Esophagus (tissue), 2 donors: ENCODE measurements around the gene APOA4. TPM values are rescaled to one million over a fixed set of nuclear protein-coding genes. Genes with fewer than 3 reads are reported as not detected.

Source experiments
- H3K27ac ChIP-seq, 2 donors: one replicate each; pipeline ENCODE4 v1.5.1; 2013; ENCODE audit warnings: low read depth in 2 of 2, mild to moderate bottlenecking in 2 of 2, inconsistent platforms in 1 of 2, low read length in 1 of 2, moderate library complexity in 1 of 2
- H3K27me3 ChIP-seq, 2 donors: one replicate each; pipeline ENCODE4 v1.6.1; 2013; ENCODE audit warnings: low read length in 2 of 2, control low read depth in 1 of 2, mild to moderate bottlenecking in 1 of 2; ENCODE audit not compliant: insufficient read depth in 2 of 2, control insufficient read depth in 1 of 2
- H3K36me3 ChIP-seq, 2 donors: one replicate each; pipeline ENCODE4 v1.6.1; 2013; ENCODE audit warnings: low read length in 1 of 2; ENCODE audit not compliant: control insufficient read depth in 2 of 2, insufficient read depth in 2 of 2
- H3K4me1 ChIP-seq, 2 donors: one replicate each; pipeline ENCODE4 v1.6.1; 2013; ENCODE audit warnings: low read length in 1 of 2; ENCODE audit not compliant: control insufficient read depth in 2 of 2, insufficient read depth in 2 of 2
- H3K4me3 ChIP-seq, 2 donors: one replicate each; pipeline ENCODE4 v1.5.1; 2013; ENCODE audit warnings: low read length in 2 of 2, mild to moderate bottlenecking in 2 of 2, low read depth in 1 of 2, moderate library complexity in 1 of 2
- H3K9me3 ChIP-seq, 2 donors: one replicate each; pipeline ENCODE4 v1.6.1; 2013; ENCODE audit warnings: mild to moderate bottlenecking in 2 of 2, low read depth in 1 of 2, low read length in 1 of 2, moderate library complexity in 1 of 2; ENCODE audit not compliant: control insufficient read depth in 2 of 2, insufficient read depth in 1 of 2
- WGBS, 2 donors: extraction: QIAGEN DNeasy Blood & Tissue Kit; methylation state at CpG; one replicate each; pipeline ENCODE4 v1.1.7; 2013; 5-methylcytosine and 5-hydroxymethylcytosine counted together
- polyA plus RNA-seq, 2 donors: library from polyadenylated mRNA; stranded (reverse); fragments of 200-250 nt; gene quantifications; one replicate each; pipeline ENCODE4 v1.2.3, GENCODE V29; 2013
- donor health status: healthy with polysubstance abuse.
- donor health status: Bipolar disorder and iron deficiency.

APOA4 gene
- polyA plus RNA-seq, 2 donors: 0.05 to 0.06 TPM

- Histone ChIP-seq H3K36me3 (peaks cover 9 to 14% of the 10 kb centered on the region in 2 donors), H3K27me3 (no peaks in the 10 kb centered on the region), H3K4me1 (peaks cover 0 to 5% of the 10 kb centered on the region in 2 donors), H3K4me3 (no peak overlapping the region), H3K9me3 (no peaks in the 10 kb centered on the region), H3K27ac (no peak overlapping the region)
- 86 to 89% methylated on average over 5 of the region's 5 CpGs for WGBS, 2 donors
Measured at GRCh38 chr11:116774661-116775060, 48.4 kb downstream of the APOA4 start.

DNA sequence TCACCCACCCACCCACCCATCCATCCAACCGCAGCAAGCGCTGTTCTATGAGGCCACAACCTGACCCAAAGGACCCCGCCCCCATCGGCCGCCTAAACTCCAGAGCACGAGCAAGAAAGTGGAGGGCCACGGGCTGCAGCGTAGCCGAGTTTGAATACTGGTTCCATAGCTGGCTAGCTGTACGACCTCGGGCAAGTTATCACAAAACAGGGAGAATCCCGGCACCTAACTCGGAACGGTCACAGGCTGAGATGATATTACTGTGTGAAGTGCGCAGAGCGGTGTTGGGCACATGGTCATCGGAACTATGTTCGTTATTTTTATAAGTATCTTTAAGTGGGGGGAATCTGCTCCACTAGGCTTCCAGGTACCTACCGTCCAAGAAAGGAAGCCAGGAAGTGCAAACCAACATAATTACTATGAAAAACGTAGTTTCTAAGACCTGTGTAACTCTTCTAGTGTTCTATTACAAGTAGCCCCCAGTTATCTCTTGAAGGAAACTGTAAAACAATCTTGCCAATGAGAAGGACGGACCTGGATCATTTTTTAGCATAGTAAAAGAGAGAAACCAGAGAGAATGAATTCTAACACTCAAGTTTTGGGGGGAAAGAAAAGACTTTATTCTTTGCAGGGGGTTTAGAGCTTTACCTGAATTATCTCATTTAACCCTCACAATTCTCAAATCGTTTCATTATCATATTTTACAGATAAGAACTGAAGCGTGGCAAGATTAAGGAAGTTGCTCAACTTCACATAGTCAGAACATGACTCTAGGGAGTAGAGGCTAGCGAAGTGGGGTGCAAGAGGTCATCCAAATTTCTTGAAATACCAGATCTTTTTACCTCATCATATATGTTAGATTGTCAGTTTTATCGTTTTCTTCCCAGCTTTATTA, 49.7 kb downstream of the APOA4 start:
- Histone ChIP-seq H3K27me3 (no peaks in the 10 kb centered on the region), H3K36me3 (peaks cover 3 to 11% of the 10 kb centered on the region in 2 donors), H3K27ac (peak overlapping the region; percentile 94 to 95), H3K9me3 (no peaks in the 10 kb centered on the region), H3K4me1 (peaks cover 0 to 5% of the 10 kb centered on the region in 2 donors), H3K4me3 (peak overlapping the region; percentile 84 to 91)
- 4 to 5% methylated on average over 25 of the region's 25 CpGs for whole genome bisulfite sequencing, 2 donors

DNA sequence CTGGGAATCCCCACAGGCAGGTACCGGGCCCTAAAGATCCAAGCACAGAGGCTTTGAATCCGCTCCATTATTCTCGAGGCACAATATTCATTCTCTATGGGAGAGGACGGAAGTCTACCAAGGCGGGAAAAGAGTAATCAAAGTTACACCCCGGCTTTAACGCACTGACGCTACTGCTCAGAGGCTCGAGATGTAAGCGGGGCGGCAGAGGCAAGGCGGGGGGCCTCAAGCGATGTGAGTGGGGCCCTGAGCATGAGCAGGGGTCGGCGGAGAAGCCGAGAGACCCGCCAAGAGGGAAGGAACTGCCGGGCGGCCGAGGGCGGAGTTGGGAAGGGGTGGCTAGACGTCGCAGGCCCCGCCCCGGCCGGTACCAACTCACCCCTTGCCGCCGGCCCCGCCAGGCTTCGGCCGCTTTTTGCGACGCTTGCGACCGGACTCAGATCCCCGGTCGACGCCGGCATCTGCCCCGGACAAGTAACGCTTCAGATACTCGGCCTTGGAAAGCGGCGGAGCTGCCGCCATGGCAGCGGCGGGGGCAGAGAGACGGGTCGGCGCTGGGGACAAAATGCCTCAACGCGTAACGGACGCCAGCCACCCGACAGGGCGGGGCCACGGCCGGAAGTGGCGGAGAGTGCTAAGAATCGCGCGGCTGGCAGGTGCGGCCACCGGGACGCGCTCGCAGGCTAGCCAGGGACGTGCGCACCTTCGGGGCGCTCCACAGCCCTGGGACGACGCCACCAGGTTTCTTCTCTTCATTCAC, 50.5 kb downstream of the APOA4 start, which contains the start of gene BUD13:
Gene BUD13, minus strand, starts transcription at position 545 of the 760 bp plus-strand sequence. Its CDS starts 23 bp downstream, at position 522.
- Histone ChIP-seq H3K4me3 (peak within 1 kb of the TSS; percentile 84 to 91), H3K27me3 (no peaks in the 10 kb centered on the region), H3K9me3 (no peaks in the 10 kb centered on the region), H3K4me1 (peaks cover 0 to 5% of the 10 kb centered on the region in 2 donors), H3K36me3 (peaks cover 3 to 7% of the 10 kb centered on the region in 2 donors), H3K27ac (peak within 1 kb of the TSS; percentile 94 to 95)
- WGBS, 2 donors: 0% methylated on average over 50 to 73 of the region's 73 CpGs

DNA sequence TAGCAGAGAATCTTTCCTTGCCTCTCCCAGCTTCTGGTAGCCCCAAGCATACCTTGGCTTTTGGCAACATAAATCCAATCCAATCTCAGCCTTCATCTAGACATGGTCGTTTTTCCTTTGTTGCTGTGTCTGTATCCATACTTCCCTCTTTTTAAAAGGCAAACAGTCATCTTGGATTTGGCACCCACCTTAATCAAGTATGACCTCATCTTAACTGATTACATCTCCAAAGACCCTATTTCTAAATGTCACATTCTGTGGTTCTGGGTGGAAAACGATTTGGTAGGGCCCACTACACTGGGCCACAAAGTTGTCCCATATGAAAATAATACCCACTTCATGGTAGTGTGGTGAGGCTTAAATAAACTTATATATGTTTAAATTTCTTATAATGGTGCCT, 51.2 kb downstream of the APOA4 start:
- Histone ChIP-seq H3K27ac (no peak overlapping the region), H3K9me3 (no peaks in the 10 kb centered on the region), H3K36me3 (peaks cover 3 to 6% of the 10 kb centered on the region in 2 donors), H3K27me3 (no peaks in the 10 kb centered on the region), H3K4me3 (peak overlapping the region; percentile 32 to 91), H3K4me1 (peaks cover 0 to 5% of the 10 kb centered on the region in 2 donors)
- WGBS, 2 donors: 5 to 6% methylated on average over 2 of the region's 2 CpGs

Other genes starting within 250 kb of the APOA4 start
- gene BUD13, start 50.3 kb downstream of the APOA4 start, polyA plus RNA-seq: 10 to 100 TPM in 1 of 2 donors, 1 to 10 TPM in 1; 9.6 to 11.4 TPM
- gene ZPR1, start 35.3 kb downstream of the APOA4 start, polyA plus RNA-seq: 10 to 100 TPM in 1 of 2 donors, 1 to 10 TPM in 1; 9.9 to 24.4 TPM
- not detected for gene APOA5, start 31.4 kb downstream of the APOA4 start, polyA plus RNA-seq
- not detected for gene APOC3, start 6.6 kb upstream of the APOA4 start, polyA plus RNA-seq
- under 1 TPM; 0.08 to 0.10 TPM for gene APOA1, start 14.3 kb upstream of the APOA4 start, polyA plus RNA-seq